ENCODE measurements around the gene NPC1L1.

DNA sequence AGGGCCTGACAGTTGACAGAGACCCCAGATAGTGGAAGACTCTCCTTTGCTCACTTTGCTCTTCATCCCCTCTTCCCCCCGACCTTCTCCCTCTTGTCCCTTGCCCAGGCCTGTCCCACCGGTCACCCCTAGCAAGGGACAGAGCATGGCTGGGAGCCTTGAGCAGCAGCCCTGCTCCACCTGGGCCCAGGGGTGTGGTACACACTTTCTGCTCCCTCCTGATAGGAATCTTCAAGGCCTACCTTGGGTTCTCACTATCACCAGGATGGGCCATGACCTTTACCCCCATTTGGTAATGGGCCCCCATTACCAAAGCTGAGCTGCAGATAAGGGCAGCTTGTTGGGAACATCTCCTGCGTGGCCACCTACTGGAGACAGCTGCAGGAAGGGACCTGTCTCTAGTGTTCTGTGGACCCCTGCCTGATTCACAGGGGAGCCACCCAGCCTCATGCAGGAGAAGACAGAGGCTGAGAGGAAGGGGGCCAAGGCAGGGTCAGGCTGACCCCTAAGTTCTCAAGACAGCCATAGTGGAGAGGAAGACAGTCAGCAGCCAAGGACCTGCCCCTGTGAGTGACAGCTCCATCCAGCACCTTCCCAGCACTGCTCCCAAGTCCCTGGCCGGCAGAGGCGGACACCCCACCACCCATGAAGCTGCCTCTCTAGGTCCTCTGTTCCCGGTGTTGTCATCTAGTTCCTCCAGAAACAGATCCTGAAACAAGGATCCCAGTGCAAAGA, 913 bp upstream of the NPC1L1 start:
- no peak for TF ChIP-seq EZH2 (IDR thresholded peaks at IDR 0.05; ENCODE audit: borderline replicate concordance, low read length)
- TF ChIP-seq, protein P1, sequence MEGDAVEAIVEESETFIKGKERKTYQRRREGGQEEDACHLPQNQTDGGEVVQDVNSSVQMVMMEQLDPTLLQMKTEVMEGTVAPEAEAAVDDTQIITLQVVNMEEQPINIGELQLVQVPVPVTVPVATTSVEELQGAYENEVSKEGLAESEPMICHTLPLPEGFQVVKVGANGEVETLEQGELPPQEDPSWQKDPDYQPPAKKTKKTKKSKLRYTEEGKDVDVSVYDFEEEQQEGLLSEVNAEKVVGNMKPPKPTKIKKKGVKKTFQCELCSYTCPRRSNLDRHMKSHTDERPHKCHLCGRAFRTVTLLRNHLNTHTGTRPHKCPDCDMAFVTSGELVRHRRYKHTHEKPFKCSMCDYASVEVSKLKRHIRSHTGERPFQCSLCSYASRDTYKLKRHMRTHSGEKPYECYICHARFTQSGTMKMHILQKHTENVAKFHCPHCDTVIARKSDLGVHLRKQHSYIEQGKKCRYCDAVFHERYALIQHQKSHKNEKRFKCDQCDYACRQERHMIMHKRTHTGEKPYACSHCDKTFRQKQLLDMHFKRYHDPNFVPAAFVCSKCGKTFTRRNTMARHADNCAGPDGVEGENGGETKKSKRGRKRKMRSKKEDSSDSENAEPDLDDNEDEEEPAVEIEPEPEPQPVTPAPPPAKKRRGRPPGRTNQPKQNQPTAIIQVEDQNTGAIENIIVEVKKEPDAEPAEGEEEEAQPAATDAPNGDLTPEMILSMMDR (conservative IDR thresholded peaks at IDR 0.05 in 1 of 2, IDR thresholded peaks at IDR 0.05 in 1 of 2; ENCODE audit: extremely low read depth in 1 of 2, insufficient read depth in 1 of 2, low read depth in 1 of 2, low read length in 2 of 2) = no peak
